Measurements from ENCODE around the gene USF2. TPM values are rescaled to one million over a fixed set of nuclear protein-coding genes. Genes with fewer than 3 reads are reported as not detected.

USF2 gene
- total RNA-seq, 1 donor from 2014 or later = 37.0 TPM

GRCh38 chr19:35321291-35321690 is 52.5 kb downstream of the USF2 start:
- no peak for DNase-seq

- DNase-seq = no peak
Measured at GRCh38 chr19:35322014-35322413, 53.3 kb downstream of the USF2 start.

DNA sequence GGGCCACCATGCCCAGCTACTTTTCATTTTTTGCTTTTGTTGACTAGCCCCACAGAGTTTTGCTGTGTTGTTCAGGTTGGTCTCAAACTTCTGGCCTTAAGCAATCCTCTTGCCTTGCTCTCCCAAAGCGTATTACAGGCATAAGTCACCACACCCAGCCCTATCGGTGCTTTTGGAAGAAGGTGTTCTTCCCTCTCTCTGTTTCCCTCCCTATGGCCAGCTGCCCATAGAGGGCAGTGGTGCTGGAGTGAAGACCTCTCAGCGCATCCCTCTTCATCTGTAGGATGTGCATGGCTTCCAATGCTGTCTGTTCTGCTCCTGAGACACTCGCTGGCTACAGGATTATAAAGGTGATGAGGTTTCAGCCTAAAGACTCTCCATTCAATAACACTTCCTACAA is 58.9 kb downstream of the USF2 start:
- no peak for DNase-seq

DNA sequence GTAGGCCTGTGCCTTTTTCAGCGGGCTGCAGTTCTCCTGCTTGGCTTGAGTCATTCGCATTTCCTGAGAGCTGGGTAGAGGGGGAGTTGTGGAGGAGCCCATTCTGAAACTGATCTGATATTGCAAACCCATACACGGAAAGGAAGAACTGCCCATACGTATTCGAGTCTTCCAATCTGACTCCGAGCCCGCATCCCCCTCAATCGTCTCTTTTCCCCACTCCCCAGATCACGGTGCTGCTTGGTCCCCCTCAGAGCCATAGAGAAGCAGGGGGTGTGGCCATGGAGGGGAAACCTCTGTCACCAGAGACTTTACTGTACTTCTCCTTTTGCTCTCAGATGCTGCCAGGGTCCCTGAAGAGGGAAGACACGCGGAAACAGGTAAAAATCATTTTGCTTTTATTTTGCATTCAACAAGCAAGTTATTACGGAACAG is 60.1 kb downstream of the USF2 start, which contains the start of gene CD22:
Gene CD22 (plus strand): TSS at position 337 of the 435 bp plus-strand sequence. CDS start 2,854 bp downstream, outside the sequence.
- no peak for DNase-seq

- DNase-seq = no peak
Measured at GRCh38 chr19:35329323-35329722, 60.6 kb downstream of the USF2 start.

Other genes with a start within 250 kb of the USF2 start
- gene SCN1B, start 238.5 kb upstream of the USF2 start, total RNA-seq = 1.4 TPM
- gene HPN, start 227.2 kb upstream of the USF2 start, total RNA-seq = 0.69 TPM
- 75.0 TPM for gene FXYD3, start 153.1 kb upstream of the USF2 start, total RNA-seq
- 5.7 TPM for gene LGI4, start 133.9 kb upstream of the USF2 start, total RNA-seq
- 17.4 TPM for gene FXYD1, start 130.1 kb upstream of the USF2 start, total RNA-seq
- 0.59 TPM for gene FXYD7, start 125.7 kb upstream of the USF2 start, total RNA-seq
- 10.7 TPM for gene FXYD5, start 114.2 kb upstream of the USF2 start, total RNA-seq
- not detected for gene FAM187B, start 40.2 kb upstream of the USF2 start, total RNA-seq
- gene LSR, start 20.0 kb upstream of the USF2 start, total RNA-seq = 10.5 TPM
- not detected for gene HAMP, start 13.6 kb downstream of the USF2 start, total RNA-seq
- gene MAG, start 23.2 kb downstream of the USF2 start, total RNA-seq = 0.69 TPM
- 0.99 TPM for gene CD22, start 60.2 kb downstream of the USF2 start, total RNA-seq
- not detected for gene FFAR1, start 78.9 kb downstream of the USF2 start, total RNA-seq
- gene FFAR3, start 89.5 kb downstream of the USF2 start, total RNA-seq = 0.10 TPM
- not detected for gene GPR42, start 102.1 kb downstream of the USF2 start, total RNA-seq
- gene FFAR2, start 179.3 kb downstream of the USF2 start, total RNA-seq = 0.99 TPM
- gene KRTDAP, start 221.5 kb downstream of the USF2 start, total RNA-seq = 579 TPM
- gene DMKN, start 244.7 kb downstream of the USF2 start, total RNA-seq = 456 TPM

All from skin of body (tissue), 2 donors.